ENCODE data around the gene GTF2H2C_2.
"Not testable (repeated sequence)": the region's sequence is repeated elsewhere in the genome, so short reads cannot be mapped to it uniquely, and the experiment has no call there.

DNA sequence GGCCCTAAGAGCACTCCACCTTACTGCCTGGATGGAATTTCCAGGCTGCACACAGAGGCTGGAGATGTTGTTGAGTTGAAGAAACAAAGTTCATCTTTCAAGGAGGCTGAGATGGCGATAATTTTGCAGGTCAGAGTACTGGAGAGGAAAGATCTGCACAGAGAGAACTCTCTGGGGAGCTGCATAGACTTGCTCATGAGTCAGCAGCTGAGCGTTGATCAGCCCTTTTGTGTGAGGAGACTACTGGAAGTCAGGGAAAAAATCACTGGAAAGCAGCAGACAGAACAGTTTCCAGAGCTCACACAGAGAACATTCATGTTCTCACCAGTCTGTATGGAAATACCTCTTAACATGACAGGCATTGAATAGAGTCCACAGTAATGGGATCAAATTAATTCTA is 23.4 kb downstream of the GTF2H2C_2 start:
- not testable (repeated sequence) for TF ChIP-seq FOXM1 (IDR thresholded peaks at IDR 0.05; ENCODE audit: low read depth, low read length); IKZF1 (conservative IDR thresholded peaks at IDR 0.05); ASH2L (IDR thresholded peaks at IDR 0.05; ENCODE audit: borderline replicate concordance, low read depth); NR2C2 (IDR thresholded peaks at IDR 0.05; ENCODE audit: borderline replicate concordance, control insufficient read depth, insufficient read length, low read depth)

All from GM12878 (cell line).